Measurements from ENCODE around the gene BRD7.

Gene BRD7

GRCh38 chr16:50368410-50369132 is at the start of gene BRD7:
Gene BRD7 (minus strand): TSS chr16:50368988. CDS start chr16:50368774, 214 bp downstream.
- peak; percentile 90 for DNase-seq (ENCODE audit: low spot score)
- FAIRE-seq: no peak

GRCh38 chr16:50416388-50416787 is 47.6 kb upstream of the BRD7 start:
- no peak for FAIRE-seq
- no peak for DNase-seq (ENCODE audit: low spot score)

GRCh38 chr16:50414152-50414551 is 45.4 kb upstream of the BRD7 start:
- no peak for FAIRE-seq
- no peak for DNase-seq (ENCODE audit: low spot score)

- no peak for FAIRE-seq
- no peak for DNase-seq (ENCODE audit: low spot score)
These were observed 42.2 kb upstream of the BRD7 start for GRCh38 chr16:50411034-50411433.

GRCh38 chr16:50408001-50408561 is 39.3 kb upstream of the BRD7 start:
- no peak for DNase-seq (ENCODE audit: low spot score)
- FAIRE-seq: no peak

GRCh38 chr16:50407351-50407750 is 38.6 kb upstream of the BRD7 start:
- DNase-seq (ENCODE audit: low spot score): no peak

GRCh38 chr16:50403491-50403890 is 34.7 kb upstream of the BRD7 start:
- no peak for FAIRE-seq
- no peak for DNase-seq (ENCODE audit: low spot score)

More at GRCh38 chr16:50407351-50407750, 38.6 kb upstream of the BRD7 start:
- no peak for FAIRE-seq

GRCh38 chr16:50402298-50402895 is 33.6 kb upstream of the BRD7 start:
- no peak for FAIRE-seq

GRCh38 chr16:50401355-50401754 is 32.6 kb upstream of the BRD7 start:
- DNase-seq (ENCODE audit: low spot score) (no peak), FAIRE-seq (no peak)

More at GRCh38 chr16:50402298-50402895, 33.6 kb upstream of the BRD7 start:
- no peak for DNase-seq (ENCODE audit: low spot score)

- no peak for DNase-seq (ENCODE audit: low spot score)
- no peak for FAIRE-seq
These were observed 32.2 kb upstream of the BRD7 start for GRCh38 chr16:50400967-50401348.

- DNase-seq (ENCODE audit: low spot score): no peak
- no peak for FAIRE-seq
These were observed 31.7 kb upstream of the BRD7 start for GRCh38 chr16:50400312-50400966.

GRCh38 chr16:50399411-50399810 is 30.6 kb upstream of the BRD7 start:
- DNase-seq (ENCODE audit: low spot score) (no peak), FAIRE-seq (no peak)

GRCh38 chr16:50398336-50398735 is 29.5 kb upstream of the BRD7 start:
- FAIRE-seq (no peak), DNase-seq (ENCODE audit: low spot score) (no peak)

GRCh38 chr16:50396761-50397535 is 28.2 kb upstream of the BRD7 start:
- DNase-seq (ENCODE audit: low spot score) (peak; percentile 44), FAIRE-seq (no peak)

- peak; percentile 71 for FAIRE-seq
These were observed 27.2 kb upstream of the BRD7 start for GRCh38 chr16:50395763-50396710.

GRCh38 chr16:50393858-50394802 is 25.3 kb upstream of the BRD7 start:
- FAIRE-seq: no peak

More at GRCh38 chr16:50395763-50396710, 27.2 kb upstream of the BRD7 start:
- DNase-seq (ENCODE audit: low spot score): no peak

GRCh38 chr16:50393416-50393815 is 24.6 kb upstream of the BRD7 start:
- FAIRE-seq (no peak), DNase-seq (ENCODE audit: low spot score) (no peak)

More at GRCh38 chr16:50393858-50394802, 25.3 kb upstream of the BRD7 start:
- no peak for DNase-seq (ENCODE audit: low spot score)

GRCh38 chr16:50390914-50391716 is 22.3 kb upstream of the BRD7 start:
- FAIRE-seq (no peak), DNase-seq (ENCODE audit: low spot score) (no peak)

Data from urothelium cell line (cell line).